NCI-H345 (cell line): Measurements from ENCODE around the gene C1orf167.

Experiments used
- DNase-seq: peaks from one replicate; lab custom pipeline; 2025; lab: John Stamatoyannopoulos, UW

C1orf167 gene, protein sequence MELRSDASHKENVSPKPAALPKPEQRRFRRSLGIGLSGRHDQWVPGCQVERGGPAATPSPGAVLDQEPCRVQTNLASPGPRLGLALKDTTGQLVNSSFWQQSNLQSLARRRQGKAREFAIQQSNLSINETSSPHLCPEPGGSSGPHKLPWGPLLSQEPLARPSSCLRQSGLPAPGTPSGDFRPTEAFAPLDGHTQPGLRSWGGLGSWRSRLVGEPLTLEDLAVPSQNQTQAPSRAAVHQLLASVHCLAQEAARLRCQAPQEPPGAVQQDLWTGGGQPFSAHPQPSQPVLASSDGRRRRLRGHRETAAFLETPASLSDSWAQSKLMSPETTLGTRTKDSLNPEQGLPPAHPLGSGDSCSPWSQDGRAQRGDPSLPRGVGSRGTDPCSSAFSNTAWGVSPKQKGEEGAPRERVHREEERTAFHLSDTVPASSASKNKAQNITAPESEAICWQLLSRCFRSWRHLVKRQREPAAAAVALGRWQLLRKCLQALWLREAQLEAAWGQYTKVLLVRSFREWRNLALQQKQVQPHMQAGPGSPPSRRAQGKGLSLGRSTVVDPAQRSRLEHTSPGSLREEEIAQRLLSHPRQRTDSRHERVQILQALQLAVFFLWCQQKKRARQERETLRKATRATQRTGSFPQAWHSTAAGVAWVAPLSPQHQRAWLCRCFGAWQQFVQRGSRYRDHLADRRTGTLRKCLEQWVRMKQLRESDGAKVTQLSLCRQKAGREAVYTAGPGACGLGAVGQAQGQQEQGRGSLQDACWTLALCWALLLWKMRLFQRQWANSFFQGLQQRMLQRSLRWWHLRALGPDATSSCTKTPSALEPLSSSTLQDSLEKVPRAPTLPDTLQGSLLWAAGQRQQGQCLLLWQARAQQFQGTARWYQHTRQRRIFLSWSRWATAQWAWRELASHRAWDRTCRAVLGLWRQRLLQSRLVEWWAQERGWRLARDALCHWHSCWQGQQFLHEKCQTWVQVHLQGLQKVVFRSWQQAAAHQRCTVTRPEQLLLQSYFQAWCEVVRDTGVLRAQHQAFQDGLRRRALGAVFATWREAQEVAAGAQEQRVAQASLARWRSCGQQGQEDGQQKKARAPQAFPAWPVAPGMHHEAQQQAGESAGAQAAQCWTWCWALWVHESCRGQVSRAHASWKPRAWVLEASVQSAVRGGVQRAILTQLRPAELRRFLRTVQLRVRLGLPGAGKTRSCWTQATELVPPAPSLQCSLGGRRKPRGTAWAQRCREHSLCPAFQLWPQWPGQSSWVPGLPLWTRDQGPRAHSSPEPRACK (N-terminal part only)

DNA sequence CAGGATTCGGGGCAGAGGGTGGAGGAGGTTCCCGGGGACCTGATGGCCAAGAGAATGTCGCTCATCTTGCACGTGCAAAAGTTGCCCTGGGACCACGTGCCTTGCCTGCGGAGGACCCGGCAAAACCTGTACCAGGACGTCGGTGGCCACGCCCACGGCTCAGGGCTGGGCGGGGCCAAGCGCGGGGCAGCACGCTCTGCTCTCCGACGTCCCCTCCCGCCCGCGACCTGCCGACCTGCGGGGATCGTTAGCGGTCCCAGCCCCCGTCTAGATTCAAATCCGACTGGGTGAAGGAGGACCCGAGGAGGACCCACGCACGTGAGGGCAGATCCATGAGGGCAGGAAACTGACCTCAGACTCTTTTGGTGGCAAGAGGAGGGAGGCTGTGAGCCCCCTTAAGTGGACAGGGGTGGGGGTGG is at the start of gene C1orf167:
C1orf167 (plus strand) TSS at position 206 of the 419 bp plus-strand sequence. CDS start 2,208 bp downstream, outside the sequence.
- no peak for DNase-seq

DNA sequence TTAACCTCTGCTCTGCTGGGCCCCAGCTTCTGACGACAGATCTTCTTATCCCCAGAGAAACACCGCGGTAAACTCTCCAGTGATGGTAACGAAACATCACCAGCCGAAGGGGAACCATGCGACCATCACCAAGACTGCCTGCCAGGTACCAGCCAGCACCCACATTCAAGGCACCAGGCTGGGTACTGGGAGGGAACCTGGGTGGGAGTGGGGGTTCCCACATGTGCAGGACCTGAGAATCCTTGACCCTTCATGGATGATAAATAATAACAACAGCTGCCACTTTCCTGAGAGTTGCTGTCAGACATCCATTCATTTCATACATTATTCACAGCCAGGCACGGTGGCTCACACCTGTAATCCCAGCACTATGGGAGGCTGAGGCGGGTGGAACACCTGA is 49.7 kb upstream of the C1orf167 start:
- DNase-seq: no peak

DNA sequence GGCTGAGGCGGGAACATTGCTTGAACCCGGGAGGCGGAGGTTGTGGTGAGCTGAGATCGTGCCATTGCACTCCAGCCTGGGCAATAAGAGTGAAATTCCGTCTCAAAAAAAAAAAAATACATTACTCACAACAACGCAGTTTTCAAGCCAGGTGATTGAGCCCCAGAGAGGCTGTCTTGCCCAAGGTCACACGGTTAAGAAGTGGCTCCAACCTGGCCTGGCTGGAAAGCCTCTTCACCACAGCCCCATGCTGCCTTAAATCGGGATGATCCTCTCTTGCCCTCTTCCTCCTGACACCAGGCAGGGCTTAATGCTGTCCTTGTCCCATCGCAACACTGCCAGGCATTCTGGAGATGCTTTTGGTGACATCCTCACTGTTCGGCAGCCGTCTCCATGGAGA is 48.9 kb upstream of the C1orf167 start:
- no peak for DNase-seq

DNA sequence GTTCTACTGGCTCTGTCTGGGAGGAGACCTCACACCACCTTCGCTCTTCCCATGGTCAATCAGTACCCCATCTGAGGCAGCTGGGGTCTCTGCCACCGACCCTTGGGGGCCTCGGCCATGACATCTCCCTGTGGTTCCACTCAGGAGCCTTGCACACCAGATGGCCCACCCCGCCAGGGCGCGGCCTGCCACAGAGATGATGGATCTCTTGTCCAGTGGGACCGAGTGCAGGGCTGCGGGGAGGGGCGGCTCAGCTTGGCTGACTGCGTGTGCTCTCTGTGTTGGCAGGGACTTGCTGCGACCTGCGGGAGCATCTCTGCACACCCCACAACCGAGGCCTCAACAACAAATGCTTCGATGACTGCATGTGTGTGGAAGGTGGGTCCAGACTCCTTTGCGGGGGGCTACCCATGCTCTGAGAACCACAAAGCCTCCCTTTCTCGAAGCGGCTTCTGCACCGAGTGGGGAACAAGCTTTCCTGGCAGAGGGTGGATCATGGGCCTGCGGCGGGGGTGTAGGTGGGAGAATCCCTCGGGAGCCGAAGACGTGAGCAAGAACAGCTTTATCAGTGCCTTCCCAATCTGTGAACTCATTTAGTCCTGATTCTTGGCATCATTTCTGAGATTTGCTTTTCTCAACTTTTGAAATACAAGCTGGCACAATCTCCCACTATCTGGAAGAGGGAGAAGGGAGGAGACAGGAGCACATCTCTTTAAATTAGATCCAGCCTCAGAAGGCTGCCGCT is 47.0 kb upstream of the C1orf167 start:
- no peak for DNase-seq

DNA sequence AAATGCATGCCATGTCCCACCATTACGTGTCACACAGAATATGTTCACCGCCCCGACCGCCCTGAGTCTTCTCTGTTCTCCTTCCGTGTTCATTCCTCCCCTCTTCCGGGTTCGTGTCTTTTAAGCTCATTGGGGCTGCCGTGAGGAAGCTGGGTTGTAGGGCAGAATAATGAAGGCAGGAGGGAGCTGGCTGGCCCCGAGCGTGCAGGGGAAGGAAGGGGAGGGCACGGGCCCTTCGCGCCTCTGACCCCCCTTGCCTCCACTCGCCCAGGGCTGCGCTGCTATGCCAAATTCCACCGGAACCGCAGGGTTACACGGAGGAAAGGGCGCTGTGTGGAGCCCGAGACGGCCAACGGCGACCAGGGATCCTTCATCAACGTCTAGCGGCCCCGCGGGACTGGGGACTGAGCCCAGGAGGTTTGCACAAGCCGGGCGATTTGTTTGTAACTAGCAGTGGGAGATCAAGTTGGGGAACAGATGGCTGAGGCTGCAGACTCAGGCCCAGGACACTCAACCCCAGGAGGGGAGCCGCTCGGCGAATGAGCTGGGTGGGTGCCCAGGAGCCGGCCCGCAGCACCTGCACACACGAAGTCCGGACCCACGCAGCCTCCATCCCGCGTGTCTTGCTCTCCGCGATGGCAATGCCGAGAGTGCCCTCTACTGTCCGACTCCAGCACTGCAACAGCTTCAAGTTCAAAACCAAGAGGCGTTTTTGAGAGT is 42.5 kb upstream of the C1orf167 start:
- DNase-seq: peak; percentile 66

DNA sequence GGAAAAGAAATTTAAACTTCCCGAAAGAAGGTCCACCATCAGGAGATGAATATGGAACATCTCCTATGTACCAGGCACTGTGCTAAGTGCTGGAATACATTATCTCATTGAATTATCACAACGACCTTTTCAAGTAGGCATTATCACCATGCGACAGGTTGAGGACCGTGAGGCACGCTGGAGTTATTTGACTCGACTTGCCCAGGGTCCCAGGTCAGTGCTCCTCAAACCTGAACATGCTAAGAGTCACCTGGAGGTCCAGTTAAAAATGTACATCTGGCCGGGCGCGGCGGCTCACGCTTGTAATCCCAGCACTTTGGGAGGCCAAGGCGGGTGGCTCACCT is 42.0 kb upstream of the C1orf167 start:
- DNase-seq: no peak

DNA sequence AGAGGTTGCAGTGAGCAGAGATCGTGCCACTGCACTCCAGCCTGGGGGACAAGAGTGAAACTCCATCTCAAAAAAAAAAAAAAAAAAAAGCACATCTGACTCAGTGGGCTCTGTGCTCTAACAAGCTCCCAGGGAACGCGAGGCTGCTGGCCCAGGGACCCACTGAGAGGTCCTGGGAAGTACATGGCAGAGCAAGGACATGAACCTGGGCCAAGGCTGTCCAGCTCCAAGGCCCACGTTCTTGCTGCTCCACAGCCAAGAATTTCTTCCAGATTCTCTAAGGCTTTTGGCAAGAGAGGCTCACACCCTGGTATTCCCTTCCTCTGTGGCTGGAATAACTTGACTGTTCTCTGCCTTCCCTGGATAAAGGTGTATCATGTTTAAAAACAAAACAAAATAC is 41.5 kb upstream of the C1orf167 start:
- DNase-seq: no peak

DNA sequence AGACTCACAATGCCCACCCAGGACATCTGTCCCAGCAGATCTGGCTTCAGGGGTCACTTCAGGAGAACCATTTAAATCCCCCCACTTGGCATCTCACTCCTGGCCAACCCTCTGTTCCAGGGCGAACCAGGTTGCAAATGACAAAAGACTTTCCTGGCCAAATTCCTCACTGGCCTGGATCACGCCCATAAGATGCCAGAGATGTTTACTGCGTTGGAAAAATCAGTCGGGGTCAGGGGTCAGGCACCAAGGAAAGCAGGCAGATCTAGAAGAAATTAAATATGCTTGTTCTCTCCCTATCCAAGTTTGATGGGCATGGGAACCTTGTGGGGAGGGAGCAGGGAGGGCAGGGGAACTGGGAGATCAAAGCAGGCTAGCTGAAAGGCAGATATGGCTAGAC is 40.7 kb upstream of the C1orf167 start:
- DNase-seq: no peak

DNA sequence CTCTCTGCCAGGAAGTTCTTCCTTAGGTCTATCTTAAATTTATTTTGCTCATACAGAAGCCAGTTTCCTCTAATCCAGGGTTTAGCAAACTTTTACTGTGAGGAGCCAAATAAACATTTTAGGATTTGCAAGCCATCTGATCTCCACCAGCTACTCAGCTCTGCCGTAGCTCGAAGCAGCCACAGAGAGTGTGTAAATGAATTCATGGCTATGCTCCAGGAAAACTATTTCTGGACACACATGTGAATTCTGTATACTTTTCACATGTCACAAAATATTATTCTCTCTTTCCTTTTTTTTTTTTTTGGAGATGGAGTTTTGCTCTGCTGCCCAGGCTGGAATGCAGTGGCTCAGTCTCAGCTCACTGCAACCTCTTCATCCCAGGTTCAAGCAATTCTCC is 39.5 kb upstream of the C1orf167 start:
- DNase-seq: no peak

DNA sequence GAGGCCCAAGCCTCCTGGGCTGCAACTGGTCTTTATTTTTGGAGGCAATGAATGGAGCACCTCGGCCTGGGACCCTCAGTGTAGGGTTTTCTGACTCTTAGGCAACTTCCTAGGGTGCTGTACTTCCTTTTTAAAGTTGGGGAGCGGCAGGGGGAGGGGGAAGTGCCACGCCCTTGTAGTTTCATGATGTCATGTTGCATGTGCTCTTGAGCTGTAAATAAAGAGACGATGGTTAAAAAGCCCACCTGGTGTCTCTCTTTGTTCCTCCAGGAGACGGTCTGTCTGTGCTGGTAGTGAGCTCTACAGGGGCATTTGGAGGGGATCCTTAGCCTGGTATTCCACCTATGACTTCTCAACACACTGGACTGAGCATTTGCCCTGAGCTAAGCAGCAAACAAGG is 36.4 kb upstream of the C1orf167 start:
- peak; percentile 47 for DNase-seq

DNA sequence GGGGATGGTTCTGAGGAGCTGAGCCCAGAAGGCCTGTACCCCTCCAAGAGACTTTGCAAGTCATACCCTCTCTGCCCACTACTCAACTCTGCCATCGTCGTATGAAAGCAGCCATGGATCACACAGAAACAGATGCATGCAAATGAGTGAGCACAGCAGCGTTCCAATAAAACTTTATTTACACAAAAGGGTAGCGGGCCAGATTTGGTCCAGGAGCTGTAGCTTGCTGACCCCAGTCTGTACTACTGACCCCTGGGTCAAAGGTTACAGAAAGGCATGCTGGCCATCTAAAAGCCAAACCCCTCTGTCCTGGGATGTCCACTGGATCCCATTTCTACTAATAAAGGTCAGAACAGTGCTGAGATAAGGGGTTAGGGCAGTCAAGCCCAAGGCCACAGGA is 34.9 kb upstream of the C1orf167 start:
- no peak for DNase-seq

DNA sequence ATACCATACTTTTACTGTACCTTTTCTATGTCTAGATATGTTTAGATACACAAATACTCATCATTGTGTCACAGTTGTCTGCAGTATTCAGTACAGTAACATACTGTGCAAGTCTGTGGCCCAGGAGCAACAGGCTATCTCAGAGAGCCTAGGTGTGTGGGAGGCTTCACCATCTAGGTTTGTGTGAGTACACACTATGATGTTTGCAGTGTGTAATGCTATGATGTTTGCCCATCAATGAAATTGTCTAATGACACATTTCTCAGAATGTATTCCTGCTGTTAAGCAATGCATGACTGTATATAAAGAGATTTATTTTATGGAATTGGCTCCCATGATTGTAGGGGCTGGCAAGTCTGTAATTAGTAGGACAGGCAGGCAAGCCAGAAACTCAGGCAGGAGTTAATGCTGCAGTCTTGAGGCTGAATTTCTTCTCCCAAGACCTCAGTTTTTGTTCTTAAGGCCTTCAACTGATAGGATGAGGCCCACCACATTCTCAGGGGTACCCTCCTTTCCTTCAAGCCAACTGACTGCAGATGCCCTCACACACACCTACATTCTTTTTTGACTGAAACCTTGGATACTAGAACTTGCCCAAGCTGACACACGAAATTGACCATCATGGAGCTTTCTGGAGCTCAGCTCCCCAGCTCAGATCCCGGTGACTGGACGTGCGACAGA is 33.7 kb upstream of the C1orf167 start:
- no peak for DNase-seq

DNA sequence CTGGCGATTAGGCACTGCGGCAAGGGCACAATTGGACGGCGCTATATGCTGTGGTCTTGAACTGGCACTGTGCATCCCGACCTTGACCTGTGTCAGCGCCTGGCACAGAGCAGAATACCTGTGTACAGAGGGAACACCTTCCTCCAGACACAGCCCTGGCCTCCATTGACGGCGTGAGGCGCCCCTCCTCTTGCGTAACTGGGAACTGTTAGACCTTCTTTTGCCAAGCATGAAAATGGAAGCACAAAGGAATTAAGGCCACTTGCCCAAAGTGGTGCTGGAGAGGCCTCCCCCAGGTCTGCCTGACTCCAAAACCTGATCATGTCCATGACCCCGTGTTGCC is 32.9 kb upstream of the C1orf167 start:
- DNase-seq: no peak

DNA sequence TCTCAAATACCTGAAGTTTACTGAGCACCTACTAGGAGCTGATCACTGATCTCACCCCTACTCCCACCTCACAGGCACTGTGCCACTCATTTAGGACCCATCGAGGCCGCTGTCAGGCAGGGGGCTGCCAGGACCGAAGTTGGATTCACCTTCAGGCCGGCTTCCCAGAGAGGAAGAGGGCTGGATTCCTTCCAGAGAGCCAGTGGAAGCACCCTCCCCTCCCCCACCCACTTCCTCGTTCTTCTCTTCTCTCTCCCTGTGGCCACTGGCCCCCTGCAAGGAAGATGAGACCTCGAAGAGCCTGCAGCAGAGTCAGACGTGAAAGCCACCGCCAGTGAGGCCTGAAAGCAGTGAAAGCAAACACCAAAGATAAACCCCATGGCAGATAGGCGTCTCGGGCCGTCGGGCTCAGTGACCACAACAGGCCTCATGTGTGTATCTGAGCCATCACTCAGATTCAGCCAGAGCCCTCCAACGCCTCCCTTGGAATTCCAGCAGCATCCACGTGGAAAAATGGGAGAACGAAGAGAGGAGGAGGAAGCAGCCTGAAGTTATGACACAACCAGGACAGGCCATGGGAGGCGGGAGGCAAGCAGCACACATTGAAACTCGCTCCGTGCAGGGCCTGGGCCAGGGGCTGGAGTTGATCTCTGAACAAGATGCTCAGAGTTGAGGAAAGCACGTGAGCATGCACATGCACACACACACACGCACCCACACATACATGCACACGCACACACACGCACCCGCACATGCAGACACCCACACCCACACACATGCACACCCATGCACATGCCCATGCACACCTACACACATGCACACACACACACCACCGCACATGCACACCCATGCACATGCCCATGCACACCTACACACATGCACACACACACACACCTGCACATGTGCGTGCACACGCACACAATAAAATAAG is 32.2 kb upstream of the C1orf167 start:
- no peak for DNase-seq

DNA sequence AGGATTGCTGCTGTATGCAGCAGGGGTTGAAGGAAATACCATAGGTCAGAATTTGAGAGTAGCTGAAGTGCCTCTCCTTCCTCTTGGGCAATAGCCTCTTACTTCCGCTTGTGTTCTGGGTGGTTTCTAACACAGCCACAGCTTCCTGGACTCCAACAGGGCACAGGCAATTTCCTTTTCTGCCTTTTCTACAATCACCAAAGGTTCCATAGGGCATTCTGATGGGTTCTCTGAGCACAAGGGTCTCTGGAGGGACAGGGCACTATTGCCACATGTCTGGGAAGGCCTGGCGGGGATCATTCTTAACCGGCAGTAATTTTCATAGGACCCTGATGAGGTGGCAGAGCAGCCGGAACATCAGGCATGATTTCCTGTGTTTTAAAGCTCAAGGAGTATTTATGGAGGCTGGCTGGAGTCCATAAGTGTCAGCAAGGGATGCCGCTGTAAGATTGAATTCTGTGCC is 31.5 kb upstream of the C1orf167 start:
- no peak for DNase-seq

DNA sequence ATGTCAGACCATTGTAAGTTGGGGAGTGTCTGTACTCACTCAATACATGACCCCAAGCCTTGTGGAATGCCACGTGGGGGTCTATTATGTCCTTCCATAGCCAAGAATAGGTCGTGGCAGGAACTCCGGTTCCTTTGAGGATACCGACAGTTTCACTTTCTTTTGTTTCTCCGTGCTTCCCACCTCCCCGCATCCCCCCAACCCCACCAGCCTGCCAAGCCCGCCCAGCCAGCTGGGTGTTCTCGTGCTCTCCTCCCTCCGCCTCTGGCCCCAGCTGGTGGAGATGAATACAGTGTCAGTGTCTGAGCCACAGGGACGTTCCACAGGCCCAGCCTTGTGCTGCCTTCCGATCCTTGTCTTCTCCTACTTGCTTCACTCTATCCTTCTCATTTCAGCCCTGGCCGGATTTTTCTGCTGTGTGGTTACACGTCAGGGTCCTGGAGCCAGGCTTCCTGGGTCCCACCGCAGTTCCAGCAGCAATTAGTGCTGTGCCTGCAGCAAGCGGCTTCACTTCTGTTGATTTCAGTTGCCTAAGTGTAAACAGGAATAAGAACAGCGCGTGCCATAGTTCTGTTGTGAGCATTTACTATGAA is 30.2 kb upstream of the C1orf167 start:
- no peak for DNase-seq

DNA sequence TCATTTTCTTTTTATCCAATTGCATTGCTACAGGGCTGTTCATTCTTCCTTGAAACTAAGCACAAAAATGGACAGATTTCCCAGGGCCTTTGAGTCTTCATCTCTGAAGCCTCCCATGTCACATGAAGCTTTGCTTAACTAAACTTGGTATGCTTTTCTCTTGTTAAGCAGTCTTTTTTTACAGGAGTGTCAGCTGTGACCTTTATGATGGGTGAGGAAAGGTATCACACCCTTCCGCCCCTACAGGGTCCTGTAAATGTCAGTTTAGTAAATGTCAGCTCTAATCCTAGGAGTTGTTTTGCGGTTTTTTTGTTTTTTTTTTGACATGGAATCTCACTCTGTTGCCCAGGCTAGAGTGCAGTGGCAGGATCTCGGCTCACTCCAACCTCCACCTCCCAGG is 28.7 kb upstream of the C1orf167 start:
- no peak for DNase-seq

DNA sequence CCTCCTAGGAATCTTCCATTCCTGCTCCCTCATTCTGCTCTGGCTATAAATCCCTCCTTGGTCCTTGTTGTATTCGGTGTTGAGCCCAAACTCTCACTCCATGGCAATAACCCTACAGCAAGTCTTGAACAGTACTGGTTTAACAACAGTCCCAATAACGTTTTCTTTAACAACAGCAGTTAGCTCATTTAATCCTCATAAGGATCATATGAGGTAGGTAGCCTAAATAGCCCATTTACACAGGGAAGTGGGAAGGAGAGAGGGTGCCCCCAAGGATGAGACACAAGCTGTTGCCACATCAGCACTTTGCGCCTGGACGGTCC is 26.5 kb upstream of the C1orf167 start:
- no peak for DNase-seq
